GM12873 (cell line): ENCODE results near the gene MYO18B.

Experiments
- TF ChIP-seq, protein P1 (sequence below): IDR thresholded peaks from 2 replicates; pipeline ENCODE4 v1.5.1; 2012; ENCODE audit warnings: low read depth, mild to moderate bottlenecking, moderate library complexity, low read length, control low read depth; ENCODE audit not compliant: insufficient read depth; ENCODE audit errors: missing control alignments

The MYO18B gene

GRCh38 chr22:25745341-25746011 is 3.5 kb downstream of the MYO18B start:
- TF ChIP-seq, protein P1, sequence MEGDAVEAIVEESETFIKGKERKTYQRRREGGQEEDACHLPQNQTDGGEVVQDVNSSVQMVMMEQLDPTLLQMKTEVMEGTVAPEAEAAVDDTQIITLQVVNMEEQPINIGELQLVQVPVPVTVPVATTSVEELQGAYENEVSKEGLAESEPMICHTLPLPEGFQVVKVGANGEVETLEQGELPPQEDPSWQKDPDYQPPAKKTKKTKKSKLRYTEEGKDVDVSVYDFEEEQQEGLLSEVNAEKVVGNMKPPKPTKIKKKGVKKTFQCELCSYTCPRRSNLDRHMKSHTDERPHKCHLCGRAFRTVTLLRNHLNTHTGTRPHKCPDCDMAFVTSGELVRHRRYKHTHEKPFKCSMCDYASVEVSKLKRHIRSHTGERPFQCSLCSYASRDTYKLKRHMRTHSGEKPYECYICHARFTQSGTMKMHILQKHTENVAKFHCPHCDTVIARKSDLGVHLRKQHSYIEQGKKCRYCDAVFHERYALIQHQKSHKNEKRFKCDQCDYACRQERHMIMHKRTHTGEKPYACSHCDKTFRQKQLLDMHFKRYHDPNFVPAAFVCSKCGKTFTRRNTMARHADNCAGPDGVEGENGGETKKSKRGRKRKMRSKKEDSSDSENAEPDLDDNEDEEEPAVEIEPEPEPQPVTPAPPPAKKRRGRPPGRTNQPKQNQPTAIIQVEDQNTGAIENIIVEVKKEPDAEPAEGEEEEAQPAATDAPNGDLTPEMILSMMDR = no peak

GRCh38 chr22:25746012-25746373 is 4.0 kb downstream of the MYO18B start:
- TF ChIP-seq, protein P1 = no peak

- TF ChIP-seq, protein P1 = no peak
Observed at GRCh38 chr22:25747245-25747944, 5.4 kb downstream of the MYO18B start.

- TF ChIP-seq, protein P1 = no peak
Observed at GRCh38 chr22:25748140-25748539, 6.2 kb downstream of the MYO18B start.

DNA sequence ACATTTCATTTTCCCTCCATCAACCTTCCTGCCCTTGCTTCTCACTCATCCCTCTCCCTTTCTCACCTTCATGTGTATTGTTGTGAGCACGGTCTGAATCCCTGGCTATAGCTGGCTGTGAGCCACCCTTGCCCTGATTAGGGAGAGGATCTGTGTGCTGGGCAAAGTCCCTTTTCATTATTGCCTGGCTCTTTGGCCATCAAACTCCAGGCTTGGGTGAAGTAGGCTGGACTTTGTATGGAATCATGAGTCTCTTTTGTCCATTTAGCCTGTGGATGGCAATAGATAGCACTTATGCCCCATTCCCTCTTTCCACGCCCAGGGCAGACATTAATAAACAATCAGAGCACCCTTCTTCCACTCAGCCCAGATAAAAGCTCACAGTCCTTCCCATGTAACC is 6.7 kb downstream of the MYO18B start:
- TF ChIP-seq, protein P1 = no peak

DNA sequence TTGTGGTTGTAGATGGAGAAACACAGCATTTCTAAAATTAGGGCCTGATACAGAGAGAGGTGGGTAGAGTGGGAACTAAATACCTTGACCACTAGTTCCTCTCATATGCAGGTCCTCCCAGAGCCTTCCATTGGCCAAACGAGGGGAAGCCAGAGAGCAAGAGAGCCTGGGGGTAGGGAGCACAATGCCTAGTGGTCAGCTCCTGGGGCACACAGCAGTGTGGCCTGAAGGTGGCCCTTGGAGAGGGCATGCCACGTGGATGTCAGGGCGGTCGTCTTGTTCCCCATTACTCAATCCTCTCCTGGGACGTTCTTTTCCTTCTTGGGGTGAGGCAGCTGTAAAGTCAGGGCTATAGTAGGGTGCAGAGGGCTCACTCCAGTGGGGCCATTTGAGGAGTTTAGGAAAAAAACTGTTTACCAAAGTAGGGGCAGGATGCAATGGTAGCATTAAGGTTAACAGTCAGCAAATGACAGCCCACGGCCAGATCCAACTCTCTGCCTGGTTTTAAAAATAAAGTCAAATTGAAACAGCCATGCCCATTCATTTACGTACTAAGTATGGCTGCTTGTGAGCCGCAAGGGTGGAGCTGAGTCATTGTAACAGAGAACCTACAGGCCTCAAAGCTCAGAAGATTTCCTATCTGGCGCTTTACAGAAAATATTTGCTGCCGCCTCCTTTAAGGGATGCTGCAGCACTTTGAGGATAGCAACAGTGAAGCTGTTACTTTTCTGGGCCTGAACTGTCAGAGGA is 7.6 kb downstream of the MYO18B start:
- TF ChIP-seq, protein P1 = no peak

GRCh38 chr22:25750569-25751173 is 8.7 kb downstream of the MYO18B start:
- TF ChIP-seq, protein P1 = no peak
